ENCODE measurements around the gene C14orf132. TPM values are rescaled to one million over a fixed set of nuclear protein-coding genes. Genes with fewer than 3 reads are reported as not detected.

Gene C14orf132
- polyA plus RNA-seq, 3 donors = not detected

DNA sequence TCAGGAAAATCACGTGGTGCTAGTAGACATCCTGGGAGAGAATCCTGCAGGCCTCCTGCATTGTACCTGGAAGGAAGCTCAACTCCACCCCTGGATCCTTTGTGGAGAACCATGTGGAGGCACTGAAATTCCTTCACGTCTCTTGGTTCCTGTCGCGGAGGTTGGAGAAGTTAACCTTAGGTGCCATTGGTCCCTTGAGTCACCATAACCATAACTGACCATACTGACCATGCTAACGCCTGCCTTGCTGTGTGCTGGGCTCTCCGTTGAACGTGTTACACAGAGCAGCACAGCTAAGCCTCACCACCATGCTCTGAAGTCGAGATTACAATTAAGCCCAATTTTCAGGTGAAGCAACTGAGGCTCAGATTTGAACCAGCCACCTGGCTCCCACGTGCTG lies 18.6 kb downstream of the C14orf132 start:
- Histone ChIP-seq H3K79me2 (ENCODE audit: insufficient read depth, low read length) (no peaks in the 10 kb centered on the region), H3K27ac (ENCODE audit: low read depth in 1 of 2, low read length in 2 of 2) (no peak overlapping the region), H3K4me2 (replicated peaks; ENCODE audit: extremely low read depth, low read length, poor library complexity, severe bottlenecking) (no peak overlapping the region), H3K9ac (ENCODE audit: insufficient read depth, low read length, poor library complexity, severe bottlenecking) (no peak overlapping the region), H3K36me3 (replicated peaks in 1 of 2; ENCODE audit: control insufficient read depth in 1 of 2, insufficient read depth in 2 of 2, low read length in 2 of 2) (no peaks in the 10 kb centered on the region), H3K9me3 (replicated peaks in 1 of 2; ENCODE audit: control insufficient read depth in 1 of 2, insufficient read depth in 1 of 2, low read length in 2 of 2) (no peaks in the 10 kb centered on the region), H3K4me1 (ENCODE audit: control insufficient read depth in 1 of 2, insufficient read depth in 2 of 2, low read length in 2 of 2) (no peaks in the 10 kb centered on the region), H3K4me3 (replicated peaks in 1 of 3; ENCODE audit: low read depth in 2 of 3, low read length in 3 of 3) (no peak overlapping the region), H2AFZ (ENCODE audit: insufficient read depth, low read depth, low read length, poor library complexity, severe bottlenecking) (no peak overlapping the region), H4K20me1 (ENCODE audit: insufficient read depth, low read length) (no peaks in the 10 kb centered on the region), H3K27me3 (ENCODE audit: control insufficient read depth in 2 of 2, insufficient read depth in 2 of 2, low read length in 2 of 2) (no peaks in the 10 kb centered on the region)
- H3K27ac Mint-ChIP-seq = no peak overlapping the region
- H3K4me3 Mint-ChIP-seq = no peak overlapping the region
- H3K36me3 Mint-ChIP-seq = no peaks in the 10 kb centered on the region
- intact Hi-C loops (cut with micrococcal nuclease) = no loop called here
- no peaks in the 10 kb centered on the region for H3K4me1 Mint-ChIP-seq
- peaks cover 0 to 13% (median 9%) of the 10 kb centered on the region in 3 donors for H3K27me3 Mint-ChIP-seq (ENCODE audit: low read depth in 3 of 3)
- no peaks in the 10 kb centered on the region for H3K9me3 Mint-ChIP-seq
- 90% methylated on average over 6 of the region's 9 CpGs for WGBS (ENCODE audit: insufficient coverage)
- TF ChIP-seq, protein P1, sequence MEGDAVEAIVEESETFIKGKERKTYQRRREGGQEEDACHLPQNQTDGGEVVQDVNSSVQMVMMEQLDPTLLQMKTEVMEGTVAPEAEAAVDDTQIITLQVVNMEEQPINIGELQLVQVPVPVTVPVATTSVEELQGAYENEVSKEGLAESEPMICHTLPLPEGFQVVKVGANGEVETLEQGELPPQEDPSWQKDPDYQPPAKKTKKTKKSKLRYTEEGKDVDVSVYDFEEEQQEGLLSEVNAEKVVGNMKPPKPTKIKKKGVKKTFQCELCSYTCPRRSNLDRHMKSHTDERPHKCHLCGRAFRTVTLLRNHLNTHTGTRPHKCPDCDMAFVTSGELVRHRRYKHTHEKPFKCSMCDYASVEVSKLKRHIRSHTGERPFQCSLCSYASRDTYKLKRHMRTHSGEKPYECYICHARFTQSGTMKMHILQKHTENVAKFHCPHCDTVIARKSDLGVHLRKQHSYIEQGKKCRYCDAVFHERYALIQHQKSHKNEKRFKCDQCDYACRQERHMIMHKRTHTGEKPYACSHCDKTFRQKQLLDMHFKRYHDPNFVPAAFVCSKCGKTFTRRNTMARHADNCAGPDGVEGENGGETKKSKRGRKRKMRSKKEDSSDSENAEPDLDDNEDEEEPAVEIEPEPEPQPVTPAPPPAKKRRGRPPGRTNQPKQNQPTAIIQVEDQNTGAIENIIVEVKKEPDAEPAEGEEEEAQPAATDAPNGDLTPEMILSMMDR (IDR thresholded peaks at IDR 0.05) = no peak
- DNase-seq = no peak

DNA sequence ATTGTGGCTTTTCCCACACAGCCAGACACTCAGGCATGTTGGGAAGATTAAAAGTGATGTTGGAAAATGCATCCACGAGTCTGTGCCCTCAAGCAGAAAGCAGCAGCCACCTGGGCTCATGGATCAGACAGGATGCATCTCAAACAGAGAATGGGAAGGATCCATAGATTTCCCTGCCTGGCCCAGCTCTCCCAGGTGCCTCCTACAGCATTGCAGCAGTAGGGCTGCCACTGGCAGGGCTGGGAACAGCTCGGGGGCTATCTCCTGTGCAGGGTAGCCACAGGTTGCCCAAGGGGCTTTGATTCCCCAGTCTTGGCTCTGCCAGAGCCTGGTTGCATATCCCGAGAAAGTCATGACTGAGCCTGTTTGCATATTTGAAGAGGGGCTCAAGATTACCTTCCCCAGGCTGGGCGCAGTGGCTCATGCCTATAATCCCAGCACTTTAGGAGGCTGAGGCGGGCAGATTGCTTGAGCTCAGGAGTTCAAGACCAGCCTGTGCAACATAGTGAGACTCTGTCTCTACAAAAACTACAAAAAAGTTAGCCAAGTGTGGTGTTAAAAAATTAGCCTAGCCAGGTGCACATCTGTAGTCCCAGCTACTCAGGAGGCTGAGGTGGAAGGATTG lies 19.5 kb downstream of the C14orf132 start:
- Histone ChIP-seq H4K20me1 (ENCODE audit: insufficient read depth, low read length) (no peaks in the 10 kb centered on the region), H2AFZ (ENCODE audit: insufficient read depth, low read depth, low read length, poor library complexity, severe bottlenecking) (no peak overlapping the region), H3K4me1 (ENCODE audit: control insufficient read depth in 1 of 2, insufficient read depth in 2 of 2, low read length in 2 of 2) (no peaks in the 10 kb centered on the region), H3K27me3 (ENCODE audit: control insufficient read depth in 2 of 2, insufficient read depth in 2 of 2, low read length in 2 of 2) (no peaks in the 10 kb centered on the region), H3K4me2 (replicated peaks; ENCODE audit: extremely low read depth, low read length, poor library complexity, severe bottlenecking) (no peak overlapping the region), H3K9me3 (replicated peaks in 1 of 2; ENCODE audit: control insufficient read depth in 1 of 2, insufficient read depth in 1 of 2, low read length in 2 of 2) (no peaks in the 10 kb centered on the region), H3K4me3 (replicated peaks in 1 of 3; ENCODE audit: low read depth in 2 of 3, low read length in 3 of 3) (no peak overlapping the region), H3K36me3 (replicated peaks in 1 of 2; ENCODE audit: control insufficient read depth in 1 of 2, insufficient read depth in 2 of 2, low read length in 2 of 2) (no peaks in the 10 kb centered on the region), H3K79me2 (ENCODE audit: insufficient read depth, low read length) (no peaks in the 10 kb centered on the region), H3K9ac (ENCODE audit: insufficient read depth, low read length, poor library complexity, severe bottlenecking) (no peak overlapping the region), H3K27ac (ENCODE audit: low read depth in 1 of 2, low read length in 2 of 2) (no peak overlapping the region)
- TF ChIP-seq, protein P1 (IDR thresholded peaks at IDR 0.05) = no peak
- no peak for DNase-seq
- WGBS (ENCODE audit: insufficient coverage) = 76% methylated on average over 4 of the region's 5 CpGs
- Mint-ChIP-seq H3K36me3 (no peaks in the 10 kb centered on the region), H3K27ac (no peak overlapping the region), H3K27me3 (ENCODE audit: low read depth in 3 of 3) (peaks cover 0 to 14% (median 11%) of the 10 kb centered on the region in 3 donors), H3K4me1 (no peaks in the 10 kb centered on the region), H3K4me3 (no peak overlapping the region), H3K9me3 (no peaks in the 10 kb centered on the region)
- intact Hi-C loops (cut with micrococcal nuclease) = no loop called here
